Karpas-422 (cell line): Measurements from ENCODE around the gene GATAD2B. TPM values are rescaled to one million over a fixed set of nuclear protein-coding genes. Genes with fewer than 3 reads are reported as not detected.

Experiments
- DNase-seq: peaks from one replicate; pipeline ENCODE4 v3.0.0-alpha.2; 2015
- H2AFZ ChIP-seq: fragments of 200-600 bp; sonication (generic); 2 replicates; pipeline ENCODE4 v1.6.1; 2014; ENCODE audit warnings: antibody characterized with exemption, low read length, mixed read lengths
- H3K27ac ChIP-seq: fragments of 200-600 bp; sonication (generic); 2 replicates; pipeline ENCODE4 v1.5.1; 2014; ENCODE audit warnings: mild to moderate bottlenecking, low read length, moderate library complexity
- H3K27me3 ChIP-seq: fragments of 200-600 bp; sonication (generic); 2 replicates; pipeline ENCODE4 v1.6.1; 2014; ENCODE audit warnings: low read length, mixed read lengths
- H3K36me3 ChIP-seq: fragments of 200-600 bp; sonication (generic); 2 replicates; pipeline ENCODE4 v1.6.1; 2014; ENCODE audit warnings: low read length, mixed read lengths; ENCODE audit not compliant: insufficient read depth
- H3K4me1 ChIP-seq: fragments of 200-600 bp; sonication (generic); 2 replicates; pipeline ENCODE4 v1.6.1; 2014; ENCODE audit warnings: mild to moderate bottlenecking, low read length, mixed read lengths
- H3K4me2 ChIP-seq: fragments of 200-600 bp; sonication (generic); 2 replicates; pipeline ENCODE4 v1.6.1; 2014; ENCODE audit warnings: low read length, low read depth, mild to moderate bottlenecking; ENCODE audit not compliant: poor library complexity, severe bottlenecking
- H3K4me3 ChIP-seq: fragments of 200-600 bp; sonication (generic); 2 replicates; pipeline ENCODE4 v1.5.1; 2014; ENCODE audit warnings: mild to moderate bottlenecking, antibody characterized with exemption, low read length, mixed read lengths
- H3K79me2 ChIP-seq: fragments of 200-600 bp; sonication (generic); 2 replicates; pipeline ENCODE4 v1.6.1; 2014; ENCODE audit warnings: mild to moderate bottlenecking, low read length, mixed read lengths
- H3K9ac ChIP-seq: fragments of 200-600 bp; sonication (generic); 2 replicates; pipeline ENCODE4 v1.6.0; 2014; ENCODE audit warnings: low read length
- H3K9me2 ChIP-seq: fragments of 200-600 bp; sonication (generic), shearing (Covaris generic); replicated peaks from 2 replicates; pipeline ENCODE4 v1.6.0; 2014; ENCODE audit warnings: mild to moderate bottlenecking, low read length, moderate library complexity; ENCODE audit not compliant: insufficient read depth
- H3K9me3 ChIP-seq: fragments of 300-700, 200-600 bp; sonication (generic); 2 replicates; pipeline ENCODE4 v1.6.1; 2014; ENCODE audit warnings: low read length, mixed read lengths
- H4K20me1 ChIP-seq: fragments of 200-600 bp; sonication (generic); 2 replicates; pipeline ENCODE4 v1.6.1; 2014; ENCODE audit warnings: mild to moderate bottlenecking, antibody characterized with exemption, low read length, low read depth; ENCODE audit not compliant: insufficient read depth
- total RNA-seq: library from RNA; depleted of rRNA; stranded (reverse); fragments of >200 nt; shearing (Covaris generic); gene quantifications from 2 replicates; pipeline ENCODE4 v1.2.3, GENCODE V29; 2014; ENCODE audit warnings: low replicate concordance

Gene GATAD2B
- total RNA-seq, 1 experiment from 2014 or later, result 21.8 TPM

- Histone ChIP-seq H3K36me3 (peaks cover 8% of the 10 kb centered on the region; the same call in 1 of the 2 replicates), H3K4me2 (peak within 1 kb of the TSS; percentile 93), H2AFZ (0 out of 2 replicates have a peak within 1 kb of the TSS, but pooled peaks have one; percentile 28), H3K9me2 (no peaks in the 10 kb centered on the region), H3K9ac (peak within 1 kb of the TSS; percentile 94), H3K9me3 (no peaks in the 10 kb centered on the region), H3K79me2 (peaks cover 37% of the 10 kb centered on the region), H3K27me3 (no peaks in the 10 kb centered on the region), H4K20me1 (no peaks in the 10 kb centered on the region), H3K4me3 (peak within 1 kb of the TSS; percentile 86), H3K27ac (peak within 1 kb of the TSS; percentile 86), H3K4me1 (peaks cover 61% of the 10 kb centered on the region)
- peak; percentile 98 for DNase-seq
Measured at GRCh38 chr1:153963030-153963849, 40.5 kb upstream of the GATAD2B start, which contains the start of gene SLC39A1. Gene SLC39A1, minus strand, starts transcription at chr1:153963537. Its CDS starts 822 bp downstream, at chr1:153962715.

GRCh38 chr1:153962088-153963029 is 39.6 kb upstream of the GATAD2B start:
- Histone ChIP-seq H3K27me3 (no peaks in the 10 kb centered on the region), H3K9me3 (no peaks in the 10 kb centered on the region), H4K20me1 (peaks cover 2% of the 10 kb centered on the region; the same call in 1 of the 2 replicates), H3K4me2 (peak overlapping the region; percentile 93), H3K36me3 (peaks cover 8% of the 10 kb centered on the region; the same call in 1 of the 2 replicates), H3K4me1 (peaks cover 57% of the 10 kb centered on the region), H3K9me2 (no peaks in the 10 kb centered on the region), H3K4me3 (peak overlapping the region; percentile 86), H3K27ac (peak overlapping the region; percentile 86), H3K79me2 (peaks cover 42% of the 10 kb centered on the region), H2AFZ (no peak overlapping the region), H3K9ac (peak overlapping the region; percentile 94)
- peak; percentile 70 for DNase-seq

GRCh38 chr1:153961421-153961820 is 38.6 kb upstream of the GATAD2B start:
- Histone ChIP-seq H3K27me3 (no peaks in the 10 kb centered on the region), H3K9ac (peak overlapping the region; percentile 94), H3K9me3 (no peaks in the 10 kb centered on the region), H2AFZ (no peak overlapping the region), H3K4me1 (peaks cover 63% of the 10 kb centered on the region), H3K9me2 (no peaks in the 10 kb centered on the region), H3K79me2 (peaks cover 45% of the 10 kb centered on the region), H3K36me3 (peaks cover 8% of the 10 kb centered on the region; the same call in 1 of the 2 replicates), H3K27ac (peak overlapping the region; percentile 86), H4K20me1 (peaks cover 12% of the 10 kb centered on the region; the same call in 1 of the 2 replicates), H3K4me2 (peak overlapping the region; percentile 93), H3K4me3 (peak overlapping the region; percentile 86)
- DNase-seq, result no peak

GRCh38 chr1:153960206-153960605 is 37.4 kb upstream of the GATAD2B start:
- no peak for DNase-seq
- Histone ChIP-seq H3K4me2 (no peak overlapping the region), H3K36me3 (peaks cover 8% of the 10 kb centered on the region; the same call in 1 of the 2 replicates), H3K4me1 (peaks cover 65% of the 10 kb centered on the region), H3K4me3 (no peak overlapping the region), H3K9me2 (no peaks in the 10 kb centered on the region), H3K27me3 (no peaks in the 10 kb centered on the region), H4K20me1 (peaks cover 20% of the 10 kb centered on the region; the same call in 1 of the 2 replicates), H3K9ac (no peak overlapping the region), H3K27ac (no peak overlapping the region), H3K79me2 (peaks cover 53% of the 10 kb centered on the region), H3K9me3 (no peaks in the 10 kb centered on the region), H2AFZ (no peak overlapping the region)

GRCh38 chr1:153959454-153959853 is 36.7 kb upstream of the GATAD2B start:
- Histone ChIP-seq H3K9me2 (no peaks in the 10 kb centered on the region), H3K9ac (0 out of 2 replicates have a peak overlapping the region, but pooled peaks have one; percentile 43), H4K20me1 (peaks cover 20% of the 10 kb centered on the region; the same call in 1 of the 2 replicates), H2AFZ (no peak overlapping the region), H3K4me1 (peaks cover 62% of the 10 kb centered on the region), H3K27ac (0 out of 2 replicates have a peak overlapping the region, but pooled peaks have one; percentile 24), H3K9me3 (no peaks in the 10 kb centered on the region), H3K79me2 (peaks cover 61% of the 10 kb centered on the region), H3K4me3 (no peak overlapping the region), H3K27me3 (no peaks in the 10 kb centered on the region), H3K4me2 (peak overlapping the region; percentile 86), H3K36me3 (peaks cover 14% of the 10 kb centered on the region; the same call in 1 of the 2 replicates)
- no peak for DNase-seq

GRCh38 chr1:153958961-153959260 is 36.1 kb upstream of the GATAD2B start:
- Histone ChIP-seq H3K4me1 (peaks cover 57% of the 10 kb centered on the region), H3K36me3 (peaks cover 19% of the 10 kb centered on the region; the same call in 1 of the 2 replicates), H3K9me3 (no peaks in the 10 kb centered on the region), H3K27ac (0 out of 2 replicates have a peak overlapping the region, but pooled peaks have one; percentile 24), H3K27me3 (no peaks in the 10 kb centered on the region), H2AFZ (no peak overlapping the region), H3K4me3 (peak overlapping the region; percentile 81; the same call in 1 of the 2 replicates), H3K9ac (peak overlapping the region; percentile 43), H3K9me2 (no peaks in the 10 kb centered on the region), H3K79me2 (peaks cover 66% of the 10 kb centered on the region), H3K4me2 (peak overlapping the region; percentile 86), H4K20me1 (peaks cover 20% of the 10 kb centered on the region; the same call in 1 of the 2 replicates)
- no peak for DNase-seq

GRCh38 chr1:153958111-153958960 is 35.6 kb upstream of the GATAD2B start, which contains the start of gene CRTC2:
Gene CRTC2, minus strand, starts transcription at chr1:153958612. Its CDS starts 115 bp downstream, at chr1:153958497.
- Histone ChIP-seq H3K4me3 (peak within 1 kb of the TSS; percentile 81), H3K27me3 (no peaks in the 10 kb centered on the region), H3K27ac (peak within 1 kb of the TSS; percentile 65), H2AFZ (peak within 1 kb of the TSS; percentile 45; the same call in 1 of the 2 replicates), H4K20me1 (peaks cover 20% of the 10 kb centered on the region; the same call in 1 of the 2 replicates), H3K4me1 (peaks cover 55% of the 10 kb centered on the region), H3K36me3 (peaks cover 21% of the 10 kb centered on the region; the same call in 1 of the 2 replicates), H3K4me2 (peak within 1 kb of the TSS; percentile 86), H3K9me3 (no peaks in the 10 kb centered on the region), H3K9me2 (no peaks in the 10 kb centered on the region), H3K79me2 (peaks cover 71% of the 10 kb centered on the region), H3K9ac (peak within 1 kb of the TSS; percentile 91)
- peak; percentile 99 for DNase-seq
